K562 treated with DMSO at 1 percent for 48 hours (cell line): Measurements from ENCODE around the gene SOX18. TPM values are rescaled to one million over a fixed set of nuclear protein-coding genes. Genes with fewer than 3 reads are reported as not detected.

Source experiments
- total RNA-seq: library from RNA; unstranded; fragments of 300-600 nt; gene quantifications from 2 replicates; pipeline ENCODE4 v1.2.3, GENCODE V29; 2022; ENCODE audit warnings: low replicate concordance; ENCODE audit errors: extremely low read depth

Gene SOX18
- not detected in 2 replicates for total RNA-seq

DNA sequence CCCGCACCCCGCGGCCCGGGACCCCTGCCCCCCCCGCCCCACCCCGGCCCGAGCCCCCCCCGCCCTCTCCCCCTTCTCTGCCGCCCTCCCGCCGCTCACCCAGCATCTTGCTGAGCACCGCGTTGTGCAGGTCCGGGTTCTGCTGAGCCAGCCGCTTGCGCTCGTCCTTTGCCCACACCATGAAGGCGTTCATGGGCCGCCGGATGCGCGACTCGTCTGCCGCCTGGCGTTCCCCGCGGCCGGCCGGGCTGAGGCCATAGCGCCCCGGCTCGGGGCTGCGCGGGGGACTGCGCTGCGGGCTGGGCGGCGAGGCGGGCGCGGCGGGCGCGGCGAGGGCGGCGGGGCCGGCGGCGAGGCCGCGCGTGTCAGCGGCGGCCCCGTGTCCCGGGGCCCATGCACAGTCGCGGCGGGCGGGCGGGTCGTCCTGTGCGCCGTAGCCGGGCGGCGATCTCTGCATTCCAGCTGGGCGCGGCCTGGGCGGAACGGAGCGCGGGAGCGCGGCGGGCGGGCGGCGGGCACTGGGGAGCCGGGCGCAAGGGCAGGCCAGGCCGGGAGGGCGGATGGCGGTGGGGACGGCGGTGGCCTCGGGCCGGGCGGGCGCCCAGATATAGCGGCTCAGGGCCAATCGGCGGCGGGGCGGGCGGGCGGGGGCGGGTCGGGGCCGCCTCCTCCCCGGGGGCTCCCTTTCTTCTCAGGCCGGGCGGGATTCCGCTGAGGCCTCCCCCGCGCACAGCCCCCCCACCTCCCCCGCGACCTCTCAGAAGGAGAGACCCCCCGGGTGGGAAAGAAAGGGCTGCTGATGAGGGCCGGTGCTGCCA lies at the start of gene SOX18:
Gene SOX18, minus strand, starts transcription at position 580 of the 818 bp plus-strand sequence. Its CDS starts 123 bp downstream, at position 457.

DNA sequence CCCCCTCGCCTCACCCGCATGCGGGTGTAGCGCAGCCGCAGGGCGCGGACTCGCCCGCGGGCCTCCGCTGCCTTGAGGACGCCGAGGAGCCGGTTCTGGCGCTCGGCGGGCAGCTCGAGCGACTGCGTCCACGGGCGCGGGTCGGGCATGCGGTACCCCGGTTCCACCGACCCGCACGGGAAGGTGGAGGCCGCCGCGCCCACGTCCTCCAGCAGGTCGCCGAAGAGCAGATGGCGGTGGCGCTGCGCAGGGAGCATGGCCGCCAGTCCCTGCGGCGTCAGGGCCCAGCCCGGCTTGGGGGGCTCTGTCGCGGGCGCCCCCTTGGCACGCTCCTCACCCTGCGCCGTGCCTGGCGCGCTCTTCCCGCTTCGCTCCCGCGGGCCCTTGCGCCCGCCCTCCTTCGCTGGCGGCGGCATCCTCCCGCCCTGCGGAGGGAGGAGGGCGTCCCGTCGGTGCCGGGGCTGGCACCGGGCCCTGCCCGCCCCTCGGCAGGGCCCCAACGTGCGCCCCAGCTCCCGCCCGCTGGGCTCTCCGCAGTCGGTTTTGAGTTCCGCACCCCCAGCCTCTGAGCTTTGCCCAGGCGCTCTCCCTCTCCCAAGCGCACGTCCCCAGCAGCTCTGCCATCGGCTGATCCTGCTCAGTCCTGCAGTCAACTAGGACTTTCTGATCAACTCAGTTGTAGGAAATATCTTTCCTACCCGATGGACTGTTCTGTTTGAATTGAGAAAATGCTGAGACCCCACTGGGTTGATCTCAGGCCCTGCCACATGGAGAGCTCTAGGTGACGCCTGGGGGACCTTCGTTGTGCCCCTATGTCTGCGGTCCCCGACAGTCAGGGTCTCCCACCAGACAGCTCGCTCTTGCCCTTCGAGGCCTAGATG lies 34.6 kb upstream of the SOX18 start, which contains the start of gene LKAAEAR1:
Gene LKAAEAR1, minus strand, starts transcription at position 595 of the 881 bp plus-strand sequence. Its CDS starts 179 bp downstream, at position 416.

DNA sequence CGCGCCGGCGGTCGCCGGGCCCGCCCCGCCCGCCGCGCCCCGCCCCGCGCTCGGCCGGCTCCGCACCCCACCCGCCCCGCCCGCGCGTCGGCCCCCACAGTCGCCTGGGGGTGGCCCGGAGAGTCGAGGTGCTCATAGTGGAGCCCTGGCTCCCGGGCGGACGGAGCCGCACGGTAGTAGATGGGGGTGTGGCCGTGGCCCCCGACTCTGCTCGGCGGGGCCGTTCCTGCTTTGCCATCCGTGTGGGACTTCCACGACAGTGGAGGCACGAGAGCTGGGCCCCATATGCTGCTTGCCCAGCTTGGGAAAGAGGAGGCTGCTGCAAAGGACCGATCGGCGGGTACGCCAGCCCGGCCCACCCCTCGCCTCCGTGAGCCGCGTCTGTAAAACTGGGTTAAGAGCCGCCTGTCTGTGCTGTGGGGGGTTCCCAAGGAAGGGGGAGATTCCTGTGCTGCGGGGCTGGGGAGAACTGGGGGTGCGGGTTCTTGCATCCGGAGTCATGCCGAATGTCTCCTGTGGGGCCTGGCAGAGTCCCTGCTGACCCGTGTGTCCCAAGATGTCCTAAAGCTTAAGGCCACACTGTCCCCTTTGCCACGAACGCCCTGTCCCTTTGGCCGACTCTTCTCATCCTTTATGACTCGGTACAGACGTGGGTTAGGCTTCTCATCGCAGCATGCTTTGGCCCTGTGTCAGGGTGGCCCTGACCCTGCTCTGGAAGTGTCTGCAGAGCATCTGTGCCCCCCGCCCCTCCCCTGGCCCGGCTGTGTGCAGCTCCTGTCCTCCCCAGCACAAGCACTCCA lies 30.8 kb upstream of the SOX18 start, which contains the start of gene OPRL1:
Gene OPRL1, plus strand, starts transcription at position 70 of the 800 bp plus-strand sequence. CDS start 12,639 bp downstream, outside the sequence.

DNA sequence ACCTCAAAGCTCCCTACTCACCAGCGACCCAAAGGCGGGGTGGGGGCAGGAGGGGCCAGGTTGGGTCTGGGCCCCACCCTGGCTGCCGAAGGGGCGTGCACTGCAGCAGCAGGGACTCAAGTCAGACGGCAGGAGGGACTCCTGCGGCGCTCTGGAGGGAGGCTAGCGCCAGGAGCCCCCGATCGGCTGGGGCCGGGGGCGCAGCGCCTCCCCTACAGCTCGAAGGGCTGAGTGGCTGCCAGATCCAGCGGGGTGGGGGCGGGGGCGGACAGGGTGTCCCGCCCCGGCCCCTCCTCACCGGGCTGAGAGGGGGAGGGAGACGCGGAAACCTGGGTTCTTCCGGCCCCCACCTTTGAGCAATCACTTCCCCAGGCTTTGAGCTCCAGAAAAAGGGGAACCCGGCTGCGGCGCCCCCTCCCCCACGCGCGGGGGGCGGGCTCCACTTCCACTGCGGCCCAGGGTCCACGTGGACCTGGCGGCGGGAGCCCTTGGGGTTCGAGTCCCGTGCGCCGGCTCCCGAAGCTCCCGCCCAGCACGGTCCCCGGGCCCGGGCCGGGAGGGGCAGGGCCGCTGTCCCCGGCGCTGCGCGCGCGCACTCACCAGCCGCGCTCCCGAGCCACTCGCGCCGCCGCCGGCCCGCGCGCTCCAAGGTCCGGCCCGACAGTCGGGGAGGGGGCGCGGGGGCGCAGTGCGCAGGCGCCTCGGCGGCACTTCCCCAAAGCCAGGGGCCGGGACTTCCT lies 30.0 kb upstream of the SOX18 start, which contains the start of gene RGS19:
Gene RGS19, minus strand, starts transcription at position 246 of the 740 bp plus-strand sequence. CDS start 2,632 bp downstream, outside the sequence.

DNA sequence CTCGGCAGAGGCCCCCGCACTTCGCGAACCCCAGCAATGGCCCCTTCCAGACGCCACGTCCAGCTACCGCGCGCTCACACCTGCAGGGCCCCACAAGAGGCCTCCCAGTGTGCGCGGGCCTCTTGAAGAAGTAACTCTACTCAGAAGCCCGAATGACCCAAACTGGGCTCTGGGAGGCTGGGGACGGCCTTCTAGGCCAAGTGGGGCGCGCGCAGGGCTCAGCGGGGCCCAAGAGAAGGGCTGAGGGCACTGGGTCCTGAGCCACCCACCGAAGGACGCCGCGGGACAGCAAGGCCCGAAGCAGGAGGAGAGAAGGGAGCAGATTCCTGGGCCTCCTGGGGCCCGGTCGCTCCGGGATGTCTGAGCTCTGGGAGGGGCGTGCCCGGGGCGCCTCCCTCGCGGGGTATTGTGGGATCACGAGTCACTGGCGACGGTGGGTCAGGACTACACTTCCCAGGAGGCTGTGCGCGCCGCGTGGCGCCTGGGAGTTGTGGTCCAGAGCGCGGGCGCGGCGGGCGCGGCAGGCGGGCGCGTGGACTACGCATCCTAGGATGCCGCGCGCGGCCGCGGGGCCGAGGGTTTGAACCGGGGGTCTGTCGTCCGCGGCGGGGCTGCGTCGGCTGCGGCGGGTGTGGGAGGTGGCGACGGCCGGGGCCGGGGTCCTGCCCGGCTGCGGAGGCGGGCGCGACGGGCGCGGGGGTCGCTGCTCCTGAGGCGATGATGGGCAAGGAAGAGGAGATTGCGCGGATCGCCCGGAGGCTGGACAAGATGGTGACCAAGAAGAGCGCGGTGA lies 13.4 kb upstream of the SOX18 start, which contains the start of gene TCEA2:
Gene TCEA2, plus strand, starts transcription at position 603 of the 793 bp plus-strand sequence. Its CDS starts 115 bp downstream, at position 718.

DNA sequence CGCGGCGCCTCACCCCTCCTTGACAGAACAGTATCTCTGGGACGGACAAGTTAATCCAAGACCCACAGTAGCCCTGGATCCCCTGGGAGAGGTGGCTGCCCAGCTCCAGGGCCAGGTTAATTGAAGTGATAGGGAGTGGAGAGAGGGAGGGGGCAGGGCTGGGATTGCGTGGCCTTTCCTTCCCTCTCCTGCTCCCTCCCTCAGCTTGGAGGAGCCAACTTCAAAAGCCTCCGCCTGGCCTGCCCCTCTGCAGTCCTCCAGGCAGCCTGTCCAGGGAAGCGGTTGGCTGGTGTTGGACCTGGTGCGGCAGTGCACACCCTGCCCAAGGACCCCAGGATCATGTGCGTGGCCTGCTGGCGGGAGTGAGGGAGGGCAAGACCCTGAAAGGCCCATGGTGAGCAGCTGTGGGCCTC lies 13.5 kb downstream of the SOX18 start, which contains the start of gene C20orf204:
Gene C20orf204, plus strand, starts transcription at position 250 of the 413 bp plus-strand sequence. Its CDS starts 142 bp downstream, at position 392.

Other genes with a start within 250 kb of the SOX18 start
- not detected in 2 replicates for gene ZBTB46, start 218.4 kb downstream of the SOX18 start, total RNA-seq
- not detected in 2 replicates for gene ABHD16B, start 188.1 kb downstream of the SOX18 start, total RNA-seq
- gene TPD52L2, start 184.4 kb downstream of the SOX18 start, total RNA-seq, result not detected in 2 replicates
- not detected in 2 replicates for gene DNAJC5, start 154.5 kb downstream of the SOX18 start, total RNA-seq
- gene UCKL1, start 93.2 kb downstream of the SOX18 start, total RNA-seq, result not detected in 2 replicates
- gene ZNF512B, start 79.7 kb downstream of the SOX18 start, total RNA-seq, result not detected in 2 replicates
- gene SAMD10, start 70.0 kb downstream of the SOX18 start, total RNA-seq, result not detected in 2 replicates
- not detected in 2 replicates for gene PRPF6, start 68.5 kb downstream of the SOX18 start, total RNA-seq
- gene C20orf204, start 13.5 kb downstream of the SOX18 start, total RNA-seq, result not detected in 2 replicates
- gene TCEA2, start 13.6 kb upstream of the SOX18 start, total RNA-seq, result not detected in 2 replicates
- not detected in 2 replicates for gene RGS19, start 29.9 kb upstream of the SOX18 start, total RNA-seq
- gene OPRL1, start 30.4 kb upstream of the SOX18 start, total RNA-seq, result not detected in 2 replicates
- not detected in 2 replicates for gene LKAAEAR1, start 34.8 kb upstream of the SOX18 start, total RNA-seq
- not detected in 2 replicates for gene NPBWR2, start 57.9 kb upstream of the SOX18 start, total RNA-seq
- not detected in 2 replicates for gene MYT1, start 114.8 kb upstream of the SOX18 start, total RNA-seq
- not detected in 2 replicates for gene PCMTD2, start 206.1 kb upstream of the SOX18 start, total RNA-seq